GM12878 (cell line): Measurements from ENCODE around the gene SPRR2G. TPM values are rescaled to one million over a fixed set of nuclear protein-coding genes. Genes with fewer than 3 reads are reported as not detected.

Experiments used
- ATAC-seq: fragments of 200-7000 bp; cut with Tn5 transposase; 3 replicates; pipeline ENCODE4 v1.9.1; 2020; ENCODE audit warnings: mild to moderate bottlenecking, moderate library complexity
- BruUV-seq: library from RNA; stranded (reverse); fragments of 400-500 nt; replicated peaks from 2 replicates; lab custom pipeline; 2021; lab: Mats Ljungman, UMichigan
- CTCF ChIA-PET: fragments of 300-600 bp; sonication (Branson Sonifier 250); formaldehyde crosslinking; extraction: SDS; loops from one replicate; lab custom pipeline; 2021; ENCODE audit warnings: inconsistent platforms; lab: Yijun Ruan, JAX
- POLR2A ChIA-PET: fragments of 350-600 bp; formaldehyde crosslinking; extraction: SDS; loops from one replicate; lab custom pipeline; 2021; ENCODE audit warnings: inconsistent platforms; lab: Charles Lee
- RAD21 ChIA-PET: fragments of 300-600 bp; sonication (Branson Sonifier 250); formaldehyde crosslinking; loops from one replicate; lab custom pipeline; 2023; ENCODE audit warnings: antibody characterized with exemption; ENCODE audit not compliant: unreplicated experiment; lab: Charles Lee
- SMC1A ChIA-PET: fragments of 300-600 bp; sonication (Branson Sonifier 250); formaldehyde crosslinking; loops from one replicate; lab custom pipeline; 2023; ENCODE audit not compliant: unreplicated experiment, uncharacterized antibody; lab: Charles Lee
- DNase-seq: peaks from one replicate; pipeline ENCODE4 v3.0.0-alpha.2; 2011; ENCODE audit warnings: low read depth, low spot score
- FAIRE-seq: peaks from 3 replicates; lab custom pipeline; 2011; peaks lifted over from hg19 to GRCh38; lab: Jason Lieb, UNC
- H2AFZ ChIP-seq: 2 replicates; pipeline ENCODE4 v1.6.0; 2011; ENCODE audit warnings: low read depth, low read length, control low read depth; ENCODE audit not compliant: control insufficient read depth
- H3K27ac ChIP-seq: 2 replicates; pipeline ENCODE4 v1.5.1; 2011; ENCODE audit warnings: control low read depth; ENCODE audit not compliant: control insufficient read depth, insufficient read depth
- H3K27me3 ChIP-seq, 2 experiments: replicated peaks in 1 of 2; 2 replicates each; pipeline versions ENCODE4 v1.6.0 to v1.6.1; 2011; ENCODE audit warnings: low read length in 1 of 2; ENCODE audit not compliant: control insufficient read depth in 2 of 2, insufficient read depth in 2 of 2
- H3K36me3 ChIP-seq, 2 experiments: 2 replicates each; pipeline ENCODE4 v1.5.1; 2011; ENCODE audit warnings: low read length in 1 of 2; ENCODE audit not compliant: control insufficient read depth in 2 of 2, insufficient read depth in 2 of 2
- H3K4me1 ChIP-seq: 2 replicates; pipeline ENCODE4 v1.6.1; 2011; ENCODE audit warnings: mild to moderate bottlenecking, low read length, moderate library complexity, mixed read lengths; ENCODE audit not compliant: control insufficient read depth, insufficient read depth
- H3K4me2 ChIP-seq: 2 replicates; pipeline ENCODE4 v1.6.0; 2011; ENCODE audit warnings: control low read depth; ENCODE audit not compliant: control insufficient read depth, insufficient read depth
- H3K4me3 ChIP-seq: fragments of 200-600 bp; sonication (generic); 2 replicates; pipeline ENCODE4 v1.5.1; 2016
- H3K79me2 ChIP-seq: 2 replicates; pipeline ENCODE4 v1.6.0; 2011; ENCODE audit warnings: low read length; ENCODE audit not compliant: control insufficient read depth, insufficient read depth
- H3K9ac ChIP-seq: 2 replicates; pipeline ENCODE4 v1.8.0; 2011; ENCODE audit warnings: low read length, control low read depth, mixed read lengths; ENCODE audit not compliant: control insufficient read depth, insufficient read depth
- H3K9me3 ChIP-seq: replicated peaks from 3 replicates; pipeline ENCODE4 v1.5.1; 2011; ENCODE audit warnings: mild to moderate bottlenecking, low read length; ENCODE audit not compliant: control insufficient read depth, insufficient read depth
- H4K20me1 ChIP-seq: 2 replicates; pipeline ENCODE4 v1.6.0; 2011; ENCODE audit not compliant: control insufficient read depth, insufficient read depth
- ATF3 ChIP-seq: IDR thresholded peaks from 2 replicates; pipeline ENCODE4 v1.6.1; 2011; ENCODE audit warnings: low read depth, mild to moderate bottlenecking, low read length, moderate library complexity, borderline replicate concordance; ENCODE audit errors: extremely low read depth
- CUX1 ChIP-seq: IDR thresholded peaks from 2 replicates; pipeline ENCODE4 v1.6.1; 2012; ENCODE audit warnings: improper control_type of control experiment, low read depth, low read length; ENCODE audit not compliant: insufficient replicate concordance
- EED ChIP-seq: sonication (generic); IDR thresholded peaks from 2 replicates; pipeline ENCODE4 v1.6.1; 2016; ENCODE audit warnings: antibody characterized with exemption, low read depth
- HSF1 ChIP-seq: fragments of 150-350 bp; IDR thresholded peaks from 2 replicates; pipeline ENCODE4 v1.6.1; 2014; ENCODE audit warnings: mild to moderate bottlenecking, low read depth, low read length
- JUND ChIP-seq: IDR thresholded peaks from 2 replicates; pipeline ENCODE4 v1.6.1; 2012; ENCODE audit warnings: low read depth, mild to moderate bottlenecking, low read length, improper control_type of control experiment, moderate library complexity
- MTA3 ChIP-seq: IDR thresholded peaks from 2 replicates; pipeline ENCODE4 v1.6.1; 2012; ENCODE audit warnings: low read length, inconsistent platforms, borderline replicate concordance
- PML ChIP-seq: IDR thresholded peaks from 2 replicates; pipeline ENCODE4 v1.6.1; 2012; ENCODE audit warnings: low read length, inconsistent platforms
- RAD21 ChIP-seq: IDR thresholded peaks from 2 replicates; pipeline ENCODE4 v1.6.1; 2011; ENCODE audit warnings: mild to moderate bottlenecking, low read depth, low read length, moderate library complexity; ENCODE audit not compliant: insufficient read depth
- RUNX3 ChIP-seq: IDR thresholded peaks from 2 replicates; pipeline ENCODE4 v1.6.1; 2012; ENCODE audit warnings: low read length, inconsistent platforms
- SMARCA5 ChIP-seq: fragments of 450-650 bp; IDR thresholded peaks from 2 replicates; pipeline ENCODE4 v1.6.1; 2017; ENCODE audit warnings: mild to moderate bottlenecking
- YY1 ChIP-seq: IDR thresholded peaks from 2 replicates; pipeline ENCODE4 v1.6.1; 2011; ENCODE audit warnings: low read depth, mild to moderate bottlenecking, low read length
- ZBED1 ChIP-seq: IDR thresholded peaks from 2 replicates; pipeline ENCODE4 v1.6.1; 2016; ENCODE audit warnings: borderline replicate concordance
- ZNF592 ChIP-seq: fragments of 450-650 bp; IDR thresholded peaks from 2 replicates; pipeline ENCODE4 v1.6.1; 2017; ENCODE audit warnings: mild to moderate bottlenecking, moderate library complexity
- ZZZ3 ChIP-seq: IDR thresholded peaks from 2 replicates; pipeline ENCODE4 v1.6.1; 2011; ENCODE audit warnings: low read depth; ENCODE audit not compliant: control insufficient read depth, insufficient read length
- WGBS: methylation state at CpG from one replicate; pipeline ENCODE4 v1.1.6; 2016; ENCODE audit warnings: low lambda C conversion rate; ENCODE audit not compliant: insufficient replicate concordance, insufficient coverage; ENCODE audit errors: missing lambda C conversion rate; 5-methylcytosine and 5-hydroxymethylcytosine counted together
- in situ Hi-C: fragments of 300-500 bp; cut with MboI; formaldehyde crosslinking; loops from 9 replicates; pipeline ENCODE4 v1.14.3; 2018; ENCODE audit warnings: mixed read lengths
- intact Hi-C: fragments of 100-400 bp; cut with micrococcal nuclease; formaldehyde crosslinking; loops from one replicate; pipeline ENCODE4 v1.14.2; 2022; ENCODE audit not compliant: unreplicated experiment
- polyA plus RNA-seq, 11 experiments: library from polyadenylated mRNA; depleted of rRNA in 4 of 11; unstranded in 6 of 11; stranded (reverse) in 5 of 11; fragments of >200 nt; fragmentation: Nextera tagmentation in 4 of 11; fragmentation: Illumina TruSeq in 1 of 11; extraction: Ambion mirVana in 4 of 11; extraction: Trizol in 1 of 11; gene quantifications; 1 replicate in 1 of 11; 2 replicates in 10 of 11; pipeline versions ENCODE4 v1.2.1 to v1.2.3, GENCODE V29; 2011 to 2016; ENCODE audit warnings: inconsistent platforms in 2 of 11, missing spikeins in 2 of 11, low read depth in 1 of 11
- total RNA-seq, 4 experiments: library from RNA; depleted of rRNA in 3 of 4; stranded (reverse); fragments of >200 nt in 3 of 4; fragmentation: Illumina TruSeq in 1 of 4; extraction: Trizol in 1 of 4; gene quantifications; 2 replicates each; pipeline versions ENCODE4 v1.2.1 to v1.2.3, GENCODE V29; 2013 to 2021

Gene SPRR2G
- total and polyA plus RNA-seq, 10 of the 15 experiments (the other 5 are each of a cell fraction or from before 2014, with no cell fraction given) = 0.18 TPM; not detected in 9

- no TSS peak for BruUV-seq
- 9% methylated on average over 4 of the region's 4 CpGs for WGBS
- in situ Hi-C loops = no loop called here
- no peak for TF ChIP-seq PML
- TF ChIP-seq ZBED1 = no peak
- no peak for TF ChIP-seq ZZZ3
- TF ChIP-seq ATF3 = no peak
- TF ChIP-seq YY1 = no peak
- TF ChIP-seq ZNF592 = no peak
- TF ChIP-seq SMARCA5 = no peak
- no peak for TF ChIP-seq HSF1
- TF ChIP-seq MTA3 = no peak
- no peak for TF ChIP-seq RUNX3
- TF ChIP-seq RAD21 = no peak
- TF ChIP-seq EED = no peak
- TF ChIP-seq JUND = no peak
- no peak for TF ChIP-seq CUX1
These were observed 29.9 kb upstream of the SPRR2G start for GRCh38 chr1:153180556-153180955.

More at GRCh38 chr1:153180556-153180955, 29.9 kb upstream of the SPRR2G start:
- Histone ChIP-seq H3K9me3 (no peaks in the 10 kb centered on the region), H3K4me3 (no peak overlapping the region), H3K9ac (no peak overlapping the region), H3K27ac (no peak overlapping the region), H3K4me2 (no peak overlapping the region), H3K79me2 (no peaks in the 10 kb centered on the region), H2AFZ (no peak overlapping the region), H3K27me3 (no peaks in the 10 kb centered on the region), H4K20me1 (no peaks in the 10 kb centered on the region), H3K36me3 (no peaks in the 10 kb centered on the region), H3K4me1 (no peaks in the 10 kb centered on the region)
- no peak for DNase-seq
- SMC1A ChIA-PET = interaction anchor here (0.6 to 0.9 kb wide), 2 partner anchors 10 to 48 kb away, joined by 3 read pairs; no protein-coding TSS in a partner anchor
- no peak for FAIRE-seq
- POLR2A ChIA-PET = no interaction called here
- intact Hi-C loops = no loop called here
- CTCF ChIA-PET = interaction anchor here (1.9 kb wide), 1 partner anchor 12 kb away, joined by 5 read pairs; no protein-coding TSS in a partner anchor
- RAD21 ChIA-PET = no interaction called here
- no peak for ATAC-seq
